Sciatic nerve (tissue), 2 donors: ENCODE measurements around the gene PRSS53. TPM values are rescaled to one million over a fixed set of nuclear protein-coding genes. Genes with fewer than 3 reads are reported as not detected.

ENCODE experiments used
- ATAC-seq: fragments of 200-7000 bp; cut with Tn5 transposase; one replicate; pipeline ENCODE4 v1.9.1; 2020; ENCODE audit warnings: mild to moderate bottlenecking, moderate library complexity
- DNase-seq: peaks from one replicate; pipeline ENCODE4 v3.0.0-alpha.2; 2020; ENCODE audit warnings: low spot score
- intact Hi-C: fragments of 100-400 bp; cut with DNase I; formaldehyde crosslinking; loops from one replicate; pipeline ENCODE4 v1.14.2; 2022
- total RNA-seq: library from RNA; stranded (reverse); fragmentation: NEBNext Ultra II Directional; extraction: Animal tissue kit (Norgen Biotek cat#: 25700); gene quantifications from one replicate; pipeline ENCODE4 v1.2.1, GENCODE V29; 2021
- donor health status: DM: no; HTN: no; CAD: no.
- donor health status: DM: no; HTN: no; CAD: no.

PRSS53 gene
- total RNA-seq, 1 donor from 2014 or later: 3.1 TPM

- no peak for ATAC-seq
- no peak for DNase-seq
- intact Hi-C loops: no loop called here
These were observed 31.4 kb upstream of the PRSS53 start for GRCh38 chr16:31120129-31120528.

- ATAC-seq: no peak
- intact Hi-C loops: no loop called here
- DNase-seq: no peak
These were observed 29.7 kb upstream of the PRSS53 start for GRCh38 chr16:31118223-31119155.

GRCh38 chr16:31117384-31118222, 28.9 kb upstream of the PRSS53 start, which contains the start of gene KAT8:
Gene KAT8 (plus strand): TSS chr16:31117664. CDS start chr16:31117682, 18 bp downstream.
- ATAC-seq (peak; percentile 95), DNase-seq (peak; percentile 99)
- intact Hi-C loops: no loop called here

GRCh38 chr16:31114468-31114867, 25.7 kb upstream of the PRSS53 start:
- ATAC-seq (no peak), DNase-seq (no peak)

GRCh38 chr16:31113121-31114120, 24.7 kb upstream of the PRSS53 start:
- no peak for DNase-seq
- intact Hi-C loops: no loop called here
- ATAC-seq: no peak

More at GRCh38 chr16:31114468-31114867, 25.7 kb upstream of the PRSS53 start:
- intact Hi-C loops: no loop called here

- intact Hi-C loops: no loop called here
- ATAC-seq (no peak), DNase-seq (no peak)
These were observed 24.0 kb upstream of the PRSS53 start for GRCh38 chr16:31112711-31113110.

- ATAC-seq: no peak
- no peak for DNase-seq
- intact Hi-C loops: no loop called here
These were observed 23.2 kb upstream of the PRSS53 start for GRCh38 chr16:31111881-31112466.

- intact Hi-C loops: no loop called here
These were observed 21.6 kb upstream of the PRSS53 start for GRCh38 chr16:31110106-31111034.

GRCh38 chr16:31109622-31110021, 20.9 kb upstream of the PRSS53 start:
- DNase-seq: no peak
- ATAC-seq: no peak
- intact Hi-C loops: no loop called here

More at GRCh38 chr16:31110106-31111034, 21.6 kb upstream of the PRSS53 start:
- ATAC-seq (no peak), DNase-seq (no peak)

GRCh38 chr16:31108794-31109558, 20.2 kb upstream of the PRSS53 start:
- ATAC-seq: no peak
- DNase-seq: no peak
- intact Hi-C loops: no loop called here

- DNase-seq: peak; percentile 86
- ATAC-seq: peak; percentile 88
- intact Hi-C loops: no loop called here
These were observed 19.5 kb upstream of the PRSS53 start, which contains the start of gene BCKDK for GRCh38 chr16:31108035-31108793. Gene BCKDK (plus strand): TSS chr16:31108386. CDS start chr16:31109224, 838 bp downstream.

GRCh38 chr16:31107465-31107867, 18.7 kb upstream of the PRSS53 start:
- intact Hi-C loops: no loop called here
- ATAC-seq (no peak), DNase-seq (no peak)

GRCh38 chr16:31106509-31107464, 18.0 kb upstream of the PRSS53 start:
- intact Hi-C loops: no loop called here
- ATAC-seq: no peak
- DNase-seq: no peak

- ATAC-seq (peak; percentile 82), DNase-seq (peak; percentile 93)
- intact Hi-C loops: no loop called here
These were observed 17.0 kb upstream of the PRSS53 start for GRCh38 chr16:31105677-31106213.
